Gastrocnemius medialis (tissue), 4 donors: ENCODE results near the gene ARL6IP5. TPM values are rescaled to one million over a fixed set of nuclear protein-coding genes. Genes with fewer than 3 reads are reported as not detected.

Experiments used
- ATAC-seq, 2 donors: fragments of 150-250 bp; one replicate each; pipeline ENCODE4 v1.9.1; 2016
- DNase-seq, 2 donors: peaks; one replicate each; pipeline ENCODE4 v3.0.0-alpha.2; 2019
- H3K27ac ChIP-seq, 4 donors: fragments of 200-600 bp; sonication (generic); 1 replicate in 1 of 4; 2 replicates in 3 of 4; pipeline ENCODE4 v1.5.1; 2016 to 2018; ENCODE audit warnings: mild to moderate bottlenecking in 2 of 4, moderate library complexity in 1 of 4
- H3K27me3 ChIP-seq, 3 donors: fragments of 200-600 bp; sonication (generic) in 2 of 3; 1 replicate in 1 of 3; 2 replicates in 2 of 3; pipeline versions ENCODE4 v1.5.1 to v1.6.0; 2016 to 2019; ENCODE audit warnings: mild to moderate bottlenecking in 1 of 3, moderate library complexity in 1 of 3
- H3K36me3 ChIP-seq, 2 donors: fragments of 200-600 bp; sonication (generic) in 1 of 2; one replicate each; pipeline ENCODE4 v1.5.1; 2017 to 2018
- H3K4me1 ChIP-seq, 2 donors: fragments of 200-600 bp; sonication (generic) in 1 of 2; one replicate each; pipeline ENCODE4 v1.5.1; 2016 to 2017; ENCODE audit warnings: mild to moderate bottlenecking in 2 of 2
- H3K4me3 ChIP-seq, 4 donors: fragments of 200-600 bp; sonication (generic) in 3 of 4; 1 replicate in 1 of 4; 2 replicates in 3 of 4; pipeline ENCODE4 v1.5.1; 2016 to 2019; ENCODE audit warnings: mild to moderate bottlenecking in 2 of 4
- H3K9me3 ChIP-seq, 3 donors: fragments of 200-600 bp; sonication (generic) in 2 of 3; 1 replicate in 1 of 3; 2 replicates in 2 of 3; pipeline ENCODE4 v1.5.1; 2016 to 2019
- CTCF ChIP-seq, 5 experiments: fragments of 450-650 bp in 3 of 5; fragments of 200-600 bp in 2 of 5; sonication (generic) in 2 of 5; IDR thresholded peaks in 4 of 5; conservative IDR thresholded peaks in 1 of 5; 1 replicate in 4 of 5; 2 replicates in 1 of 5; pipeline ENCODE4 v1.5.1; 2016 to 2019; ENCODE audit warnings: antibody characterized with exemption in 5 of 5, mild to moderate bottlenecking in 3 of 5, moderate library complexity in 3 of 5
- POLR2A ChIP-seq, 2 donors: fragments of 450-650 bp; IDR thresholded peaks; one replicate each; pipeline ENCODE4 v1.6.1; 2017; ENCODE audit warnings: antibody characterized with exemption in 2 of 2, mild to moderate bottlenecking in 2 of 2, moderate library complexity in 2 of 2
- in situ Hi-C, 4 donors: fragments of 200-750 bp; cut with MboI; loops; one replicate each; pipeline versions ENCODE4 v1.15.0 to v1.8.0; 2017; ENCODE audit warnings: low sequenced_read_pairs in 4 of 4
- intact Hi-C: fragments of 100-400 bp; cut with DNase I; formaldehyde crosslinking; loops from one replicate; pipeline ENCODE4 v1.15.1; 2023; ENCODE audit warnings: low total_unique reads
- total RNA-seq, 4 donors: library from RNA; depleted of rRNA; stranded (reverse); fragments of >200 nt; gene quantifications; one replicate each; pipeline versions ENCODE4 v1.1.0 to v1.2.3, GENCODE V29; 2016

ARL6IP5 gene
- total RNA-seq, 4 donors from 2014 or later, result 108 to 181 (median 145) TPM

GRCh38 chr3:69079269-69080159 is 5.2 kb upstream of the ARL6IP5 start:
- DNase-seq, result no peak
- H3K36me3 ChIP-seq, result peaks cover 0 to 11% of the 10 kb centered on the region in 2 donors
- H3K4me1 ChIP-seq, result peaks cover 58 to 59% of the 10 kb centered on the region in 2 donors
- in situ Hi-C loops (no loop called here), intact Hi-C loops (loop anchor here (1.0 kb wide), 2 partner anchors 27 to 66 kb away; partner anchors contain the start of genes EOGT and TMF1)
- H3K4me3 ChIP-seq, result peak overlapping the region; percentile 78 to 89 (median 82)
- TF ChIP-seq CTCF (IDR thresholded peaks at IDR 0.05 in 4 of 5, conservative IDR thresholded peaks at IDR 0.05 in 1 of 5) (no peak), POLR2A (IDR thresholded peaks at IDR 0.05) (no peak)
- peak in 1 of 2 donors; percentile 6 for ATAC-seq
- peak overlapping the region; percentile 95 to 99 (median 97) for H3K27ac ChIP-seq
- H3K9me3 ChIP-seq, result no peaks in the 10 kb centered on the region
- H3K27me3 ChIP-seq, result no peaks in the 10 kb centered on the region

GRCh38 chr3:69080233-69080920 is 4.4 kb upstream of the ARL6IP5 start, which contains the start of gene UBA3:
Gene UBA3 (minus strand): TSS chr3:69080365. CDS start chr3:69080353, 12 bp downstream.
- DNase-seq, result peak; percentile 86 to 90
- intact Hi-C loops, result loop anchor here (1.0 kb wide), 1 partner anchor 28 kb away; the partner anchor contains the start of gene TMF1
- Histone ChIP-seq H3K27ac (peak within 1 kb of the TSS; percentile 95 to 99 (median 97)), H3K4me3 (peak within 1 kb of the TSS; percentile 78 to 89 (median 82)), H3K27me3 (no peaks in the 10 kb centered on the region), H3K36me3 (peaks cover 0 to 11% of the 10 kb centered on the region in 2 donors), H3K9me3 (no peaks in the 10 kb centered on the region), H3K4me1 (peaks cover 58 to 61% of the 10 kb centered on the region in 2 donors)
- in situ Hi-C loops, result no loop called here
- TF ChIP-seq POLR2A (IDR thresholded peaks at IDR 0.05) (peak in 1 of 2 donors; percentile 25), CTCF (IDR thresholded peaks at IDR 0.05 in 4 of 5, conservative IDR thresholded peaks at IDR 0.05 in 1 of 5) (no peak)
- peak; percentile 45 to 52 for ATAC-seq

GRCh38 chr3:69081583-69082262 is 3.0 kb upstream of the ARL6IP5 start:
- Histone ChIP-seq H3K27me3 (no peaks in the 10 kb centered on the region), H3K27ac (peak overlapping the region; percentile 95 to 99 (median 97)), H3K9me3 (no peaks in the 10 kb centered on the region), H3K4me3 (peak overlapping the region in 1 of 4 donors; percentile 4), H3K36me3 (peaks cover 0 to under 1% of the 10 kb centered on the region in 2 donors), H3K4me1 (peaks cover 63% of the 10 kb centered on the region in 2 donors)
- ATAC-seq, result peak; percentile 54 to 60
- intact Hi-C loops, result no loop called here
- in situ Hi-C loops, result no loop called here
- TF ChIP-seq POLR2A (IDR thresholded peaks at IDR 0.05) (no peak), CTCF (IDR thresholded peaks at IDR 0.05 in 4 of 5, conservative IDR thresholded peaks at IDR 0.05 in 1 of 5) (no peak)
- DNase-seq, result peak; percentile 68 to 77

- H3K27me3 ChIP-seq, result no peaks in the 10 kb centered on the region
- H3K4me1 ChIP-seq, result peaks cover 69 to 70% of the 10 kb centered on the region in 2 donors
- TF ChIP-seq POLR2A (IDR thresholded peaks at IDR 0.05), result no peak
- TF ChIP-seq CTCF (IDR thresholded peaks at IDR 0.05 in 4 of 5, conservative IDR thresholded peaks at IDR 0.05 in 1 of 5), result no peak
- H3K4me3 ChIP-seq, result peak overlapping the region in 1 of 4 donors; percentile 4
- H3K9me3 ChIP-seq, result no peaks in the 10 kb centered on the region
- ATAC-seq (no peak), DNase-seq (no peak)
- intact Hi-C loops (no loop called here), in situ Hi-C loops (no loop called here)
- H3K27ac ChIP-seq, result peak overlapping the region; percentile 95 to 99 (median 97)
- no peaks in the 10 kb centered on the region for H3K36me3 ChIP-seq
Measured at GRCh38 chr3:69082361-69082760, 2.4 kb upstream of the ARL6IP5 start.
